GM21423 (cell line): ENCODE results near the gene CCDC89.
"Not testable (repeated sequence)": the region's sequence is repeated elsewhere in the genome, so short reads cannot be mapped to it uniquely, and the experiment has no call there.

Source experiments
- ATAC-seq: cut with Tn5 transposase; IDR thresholded peaks from one replicate; pipeline ENCODE4 v1.9.1; 2021; ENCODE audit warnings: mild to moderate bottlenecking, moderate library complexity; ENCODE audit not compliant: unreplicated experiment

Gene CCDC89

GRCh38 chr11:85654343-85654742, 31.7 kb downstream of the CCDC89 start:
- not testable (repeated sequence) for ATAC-seq

- no peak for ATAC-seq
These were observed 33.1 kb downstream of the CCDC89 start for GRCh38 chr11:85652786-85653447.

- no peak for ATAC-seq
These were observed 34.9 kb downstream of the CCDC89 start for GRCh38 chr11:85651118-85651517.

- ATAC-seq, result peak; percentile 99
These were observed 38.2 kb downstream of the CCDC89 start, which contains the start of gene TMEM126A for GRCh38 chr11:85647604-85648299. Gene TMEM126A, plus strand, starts transcription at chr11:85647967. Its CDS starts 2,289 bp downstream, at chr11:85650256.

GRCh38 chr11:85647078-85647477, 38.9 kb downstream of the CCDC89 start:
- no peak for ATAC-seq

GRCh38 chr11:85643191-85643614, 42.8 kb downstream of the CCDC89 start:
- ATAC-seq, result no peak

- no peak for ATAC-seq
These were observed 51.2 kb downstream of the CCDC89 start for GRCh38 chr11:85634747-85635146.
